ENCODE results near the gene HHAT. TPM values are rescaled to one million over a fixed set of nuclear protein-coding genes. Genes with fewer than 3 reads are reported as not detected.

Gene HHAT
- total and polyA plus RNA-seq, 9 of the 15 experiments (the other 6 are each of a cell fraction or from before 2014, with no cell fraction given) = 0.07 to 0.16 (median 0.13) TPM; not detected in 1

DNA sequence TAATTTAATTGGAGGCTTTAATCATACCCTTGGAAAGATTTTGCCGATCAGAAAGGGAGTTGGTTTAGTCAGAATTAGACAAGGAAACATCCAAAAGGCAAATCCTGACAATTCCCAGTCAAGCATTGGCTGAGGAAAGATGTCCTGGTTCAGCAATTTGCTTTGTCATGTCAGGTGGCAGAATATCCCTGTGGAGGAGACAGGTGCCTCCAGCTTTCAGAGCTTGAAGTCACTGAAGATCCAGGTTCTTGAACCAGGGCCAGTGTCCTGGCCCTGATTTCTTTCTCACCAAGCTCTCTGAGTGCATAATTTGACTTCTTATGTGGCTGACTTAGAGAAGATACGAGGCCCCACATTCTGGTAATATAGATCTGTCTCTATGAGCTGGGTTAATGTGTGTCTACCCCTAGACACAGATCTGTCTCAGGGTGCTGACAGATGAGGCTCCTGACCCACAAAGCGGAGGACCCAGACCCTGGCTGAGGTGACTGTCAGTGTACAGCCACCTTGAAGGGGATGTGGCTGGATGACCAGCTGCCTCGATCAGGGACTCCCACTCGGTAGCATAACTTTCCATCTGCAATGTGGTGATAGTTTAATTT is 118.9 kb downstream of the HHAT start:
- no TSS peak for BruUV-seq (replicated peaks)

More for the DNA sequence above, 118.9 kb downstream of the HHAT start:
- intact Hi-C loops (cut with micrococcal nuclease) = loop anchor here (1.0 to 10.0 kb wide), 4 partner anchors 135 to 1065 kb away; partner anchors contain the start of gene KCNH1
- TF ChIP-seq ILK (tag; IDR thresholded peaks at IDR 0.05; ENCODE audit: borderline replicate concordance, low read depth) (no peak), ZNF445 (CRISPR knock-in tag; IDR thresholded peaks at IDR 0.05; ENCODE audit: low read depth) (no peak), YY1 (IDR thresholded peaks at IDR 0.05; ENCODE audit: borderline replicate concordance in 1 of 3, control insufficient read depth in 1 of 3, extremely low read depth in 1 of 3, insufficient read depth in 3 of 3, insufficient read length in 1 of 3, insufficient replicate concordance in 2 of 3, low read depth in 1 of 3, low read length in 2 of 3) (no peak), ELF1 (tag; IDR thresholded peaks at IDR 0.05) (no peak), ZNF217 (CRISPR knock-in tag; IDR thresholded peaks at IDR 0.05) (no peak), PHF20 (IDR thresholded peaks at IDR 0.05; ENCODE audit: partially characterized antibody) (no peak), TOE1 (IDR thresholded peaks at IDR 0.05; ENCODE audit: borderline replicate concordance) (no peak), TOE1 (CRISPR knock-in tag; IDR thresholded peaks at IDR 0.05; ENCODE audit: borderline replicate concordance, low read depth) (no peak)
- TF ChIP-seq, protein P1, sequence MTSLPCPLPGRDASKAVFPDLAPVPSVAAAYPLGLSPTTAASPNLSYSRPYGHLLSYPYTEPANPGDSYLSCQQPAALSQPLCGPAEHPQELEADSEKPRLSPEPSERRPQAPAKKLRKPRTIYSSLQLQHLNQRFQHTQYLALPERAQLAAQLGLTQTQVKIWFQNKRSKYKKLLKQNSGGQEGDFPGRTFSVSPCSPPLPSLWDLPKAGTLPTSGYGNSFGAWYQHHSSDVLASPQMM (CRISPR knock-in tag; IDR thresholded peaks at IDR 0.05) = no peak
- TF ChIP-seq, protein P2, sequence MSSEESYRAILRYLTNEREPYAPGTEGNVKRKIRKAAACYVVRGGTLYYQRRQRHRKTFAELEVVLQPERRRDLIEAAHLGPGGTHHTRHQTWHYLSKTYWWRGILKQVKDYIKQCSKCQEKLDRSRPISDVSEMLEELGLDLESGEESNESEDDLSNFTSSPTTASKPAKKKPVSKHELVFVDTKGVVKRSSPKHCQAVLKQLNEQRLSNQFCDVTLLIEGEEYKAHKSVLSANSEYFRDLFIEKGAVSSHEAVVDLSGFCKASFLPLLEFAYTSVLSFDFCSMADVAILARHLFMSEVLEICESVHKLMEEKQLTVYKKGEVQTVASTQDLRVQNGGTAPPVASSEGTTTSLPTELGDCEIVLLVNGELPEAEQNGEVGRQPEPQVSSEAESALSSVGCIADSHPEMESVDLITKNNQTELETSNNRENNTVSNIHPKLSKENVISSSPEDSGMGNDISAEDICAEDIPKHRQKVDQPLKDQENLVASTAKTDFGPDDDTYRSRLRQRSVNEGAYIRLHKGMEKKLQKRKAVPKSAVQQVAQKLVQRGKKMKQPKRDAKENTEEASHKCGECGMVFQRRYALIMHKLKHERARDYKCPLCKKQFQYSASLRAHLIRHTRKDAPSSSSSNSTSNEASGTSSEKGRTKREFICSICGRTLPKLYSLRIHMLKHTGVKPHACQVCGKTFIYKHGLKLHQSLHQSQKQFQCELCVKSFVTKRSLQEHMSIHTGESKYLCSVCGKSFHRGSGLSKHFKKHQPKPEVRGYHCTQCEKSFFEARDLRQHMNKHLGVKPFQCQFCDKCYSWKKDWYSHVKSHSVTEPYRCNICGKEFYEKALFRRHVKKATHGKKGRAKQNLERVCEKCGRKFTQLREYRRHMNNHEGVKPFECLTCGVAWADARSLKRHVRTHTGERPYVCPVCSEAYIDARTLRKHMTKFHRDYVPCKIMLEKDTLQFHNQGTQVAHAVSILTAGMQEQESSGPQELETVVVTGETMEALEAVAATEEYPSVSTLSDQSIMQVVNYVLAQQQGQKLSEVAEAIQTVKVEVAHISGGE (CRISPR knock-in tag; IDR thresholded peaks at IDR 0.05) = no peak
- 0% methylated on average over 5 of the region's 5 CpGs for WGBS (ENCODE audit: insufficient coverage, low coverage, missing lambda C conversion rate)
- no peaks in the 10 kb centered on the region for H3K79me2 ChIP-seq (ENCODE audit: control insufficient read depth, insufficient read depth, low read length)
- in situ Hi-C loops (cut with MboI) = no loop called here
- no peaks in the 10 kb centered on the region for H3K9me1 ChIP-seq (ENCODE audit: control insufficient read depth, insufficient read depth, low read length)
- no peak overlapping the region for H3K4me3 ChIP-seq
- H3K36me3 ChIP-seq (ENCODE audit: control insufficient read depth, insufficient read depth, low read length) = no peaks in the 10 kb centered on the region
- no peaks in the 10 kb centered on the region for H3K9me3 ChIP-seq (replicated peaks; ENCODE audit: control insufficient read depth, insufficient read depth, low read depth, low read length)
- ATAC-seq (no peak), FAIRE-seq (no peak), DNase-seq (ENCODE audit: extremely low read depth in 1 of 4, low spot score in 3 of 4) (no peak)
- H3K4me1 ChIP-seq (replicated peaks in 1 of 2; ENCODE audit: control insufficient read depth in 2 of 2, insufficient read depth in 2 of 2, low read length in 2 of 2) = no peaks in the 10 kb centered on the region
- no peak overlapping the region for H3K27ac ChIP-seq (ENCODE audit: extremely low read depth, low read depth, low read length)
- POLR2A ChIA-PET = no interaction called here
- peaks cover 0 to 8% of the 10 kb centered on the region in 2 experiments; a peak in 3 of 5 replicates for H3K27me3 ChIP-seq (ENCODE audit: control insufficient read depth in 2 of 2, insufficient read depth in 2 of 2, low read length in 2 of 2)
- H3K4me2 ChIP-seq (ENCODE audit: insufficient read depth, low read length) = no peak overlapping the region
- H4K20me1 ChIP-seq (replicated peaks; ENCODE audit: control insufficient read depth, insufficient read depth, low read length) = no peaks in the 10 kb centered on the region
- H3K9ac ChIP-seq (ENCODE audit: insufficient read depth in 1 of 2, low read depth in 2 of 2, low read length in 2 of 2) = no peak overlapping the region
- CTCF ChIA-PET (ENCODE audit: low intra/inter-chr PET ratio) = interaction anchor here (2.0 kb wide), 1 partner anchor 687 kb away, joined by 18 read pairs; the partner anchor contains the start of gene KCNH1
- H2AFZ ChIP-seq (ENCODE audit: low read depth, low read length) = no peak overlapping the region
